Liver (tissue), 9 donors: ENCODE results near the gene APPL2. TPM values are rescaled to one million over a fixed set of nuclear protein-coding genes. Genes with fewer than 3 reads are reported as not detected.

ENCODE experiments used
- DNase-seq: peaks from one replicate; pipeline ENCODE4 v3.0.0-alpha.2; 2017; ENCODE audit warnings: low spot score
- H3K27ac ChIP-seq, 2 donors: one replicate each; pipeline ENCODE4 v1.7.0; 2013; ENCODE audit warnings: inconsistent platforms in 2 of 2, low read length in 2 of 2, control low read depth in 1 of 2, low read depth in 1 of 2, mild to moderate bottlenecking in 1 of 2
- H3K27me3 ChIP-seq, 4 donors: one replicate each; pipeline versions ENCODE4 v1.6.1 to v1.7.0; 2013; ENCODE audit warnings: low read length in 3 of 4, inconsistent platforms in 1 of 4, mild to moderate bottlenecking in 1 of 4, moderate library complexity in 1 of 4; ENCODE audit not compliant: control insufficient read depth in 4 of 4, insufficient read depth in 4 of 4
- H3K36me3 ChIP-seq, 4 donors: one replicate each; pipeline versions ENCODE4 v1.6.1 to v1.7.0; 2013; ENCODE audit warnings: low read length in 3 of 4, mild to moderate bottlenecking in 3 of 4, low read depth in 1 of 4, moderate library complexity in 1 of 4; ENCODE audit not compliant: control insufficient read depth in 4 of 4, insufficient read depth in 3 of 4
- H3K4me1 ChIP-seq, 4 donors: one replicate each; pipeline versions ENCODE4 v1.6.1 to v1.7.0; 2013; ENCODE audit warnings: low read length in 3 of 4, mild to moderate bottlenecking in 3 of 4, moderate library complexity in 1 of 4; ENCODE audit not compliant: control insufficient read depth in 4 of 4, insufficient read depth in 4 of 4
- H3K4me3 ChIP-seq, 3 donors: one replicate each; pipeline versions ENCODE4 v1.6.1 to v1.7.0; 2013; ENCODE audit warnings: low read length in 3 of 3, control low read depth in 1 of 3, low read depth in 1 of 3, mild to moderate bottlenecking in 1 of 3
- H3K9ac ChIP-seq, 2 donors: one replicate each; pipeline ENCODE4 v1.7.0; 2013; ENCODE audit warnings: low read length in 2 of 2, mild to moderate bottlenecking in 2 of 2, moderate library complexity in 2 of 2, control low read depth in 1 of 2, low read depth in 1 of 2
- H3K9me3 ChIP-seq, 4 donors: one replicate each; pipeline versions ENCODE4 v1.6.1 to v1.7.0; 2013; ENCODE audit warnings: low read length in 3 of 4; ENCODE audit not compliant: control insufficient read depth in 4 of 4
- FOXA2 ChIP-seq: IDR thresholded peaks from 2 replicates; pipeline ENCODE4 v1.6.1; 2016; ENCODE audit warnings: antibody characterized with exemption
- HNF4A ChIP-seq, 2 donors: conservative IDR thresholded peaks; 2 replicates each; pipeline ENCODE4 v1.6.1; 2016; ENCODE audit warnings: antibody characterized with exemption in 2 of 2, mild to moderate bottlenecking in 2 of 2
- JUND ChIP-seq, 2 donors: IDR thresholded peaks; 2 replicates each; pipeline ENCODE4 v1.6.1; 2016; ENCODE audit warnings: antibody characterized with exemption in 2 of 2
- RXRA ChIP-seq, 2 donors: IDR thresholded peaks; 2 replicates each; pipeline ENCODE4 v1.6.1; 2017 to 2018; ENCODE audit warnings: antibody characterized with exemption in 2 of 2, mild to moderate bottlenecking in 1 of 2
- TAF1 ChIP-seq: conservative IDR thresholded peaks from 2 replicates; pipeline ENCODE4 v1.6.1; 2016; ENCODE audit warnings: antibody characterized with exemption, mild to moderate bottlenecking
- YY1 ChIP-seq: IDR thresholded peaks from 2 replicates; pipeline ENCODE4 v1.6.1; 2016; ENCODE audit warnings: antibody characterized with exemption, mild to moderate bottlenecking
- WGBS: extraction: QIAGEN DNeasy Blood & Tissue Kit; methylation state at CpG from one replicate; pipeline ENCODE4 v1.1.7; 2013; 5-methylcytosine and 5-hydroxymethylcytosine counted together
- polyA plus RNA-seq, 2 donors: library from polyadenylated mRNA; stranded (reverse) in 1 of 2; unstranded in 1 of 2; fragments of 200-250 nt in 1 of 2; fragments of >200 nt in 1 of 2; fragmentation: Nextera tagmentation in 1 of 2; extraction: Ambion mirVana in 1 of 2; gene quantifications; one replicate each; pipeline versions ENCODE4 v1.2.1 to v1.2.3, GENCODE V29; 2013 to 2015
- total RNA-seq, 2 donors: library from RNA; depleted of rRNA; stranded (reverse); fragments of >200 nt; gene quantifications; one replicate each; pipeline ENCODE4 v1.2.3, GENCODE V29; 2014
- TF ChIP-seq, protein P1 (sequence below): fragments of 150-350 bp; IDR thresholded peaks from 2 replicates; pipeline ENCODE4 v1.5.1; 2017; ENCODE audit warnings: improper control_type of control experiment, low read depth, low read length; ENCODE audit not compliant: missing input control
- TF ChIP-seq, protein P2 (sequence below): IDR thresholded peaks from 2 replicates; pipeline ENCODE4 v1.6.1; 2016; ENCODE audit warnings: antibody characterized with exemption
- TF ChIP-seq, protein P3 (sequence below): IDR thresholded peaks from 2 replicates; pipeline ENCODE4 v1.6.1; 2016; ENCODE audit warnings: antibody characterized with exemption
- TF ChIP-seq, protein P4 (sequence below): IDR thresholded peaks from 2 replicates; pipeline ENCODE4 v1.6.1; 2016; ENCODE audit warnings: antibody characterized with exemption, mild to moderate bottlenecking
- donor health status: healthy.
- donor health status: healthy.
- donor health status: healthy.
- donor health status: healthy.
- donor health status: healthy.

Gene APPL2
- total and polyA plus RNA-seq, 4 donors: 7.1 to 21.2 (median 12.7) TPM

DNA sequence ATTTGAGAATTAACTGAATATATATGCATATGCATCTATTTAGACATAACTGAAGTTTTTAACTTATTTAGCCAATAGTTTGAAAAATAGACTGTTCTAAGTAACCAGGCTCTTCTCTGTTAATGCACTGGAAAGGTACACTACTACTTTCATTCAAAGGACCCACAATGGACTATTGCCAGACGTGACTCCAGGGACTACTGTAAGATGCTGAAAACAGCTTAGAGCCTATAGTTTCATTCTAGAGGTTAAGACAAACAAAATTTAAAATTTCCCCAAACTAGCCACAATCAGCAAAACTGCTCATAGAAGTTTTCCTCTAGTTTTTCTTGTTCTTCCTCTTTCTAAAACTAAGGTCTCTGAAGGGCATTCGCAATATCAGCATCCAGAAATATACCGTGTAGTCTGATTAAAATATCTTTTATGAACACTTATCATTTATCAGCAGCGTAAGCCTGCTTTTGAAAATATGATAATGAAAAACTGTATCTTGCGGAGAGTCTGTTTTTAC is 10.4 kb downstream of the APPL2 start (continued):
- TF ChIP-seq, protein P1, sequence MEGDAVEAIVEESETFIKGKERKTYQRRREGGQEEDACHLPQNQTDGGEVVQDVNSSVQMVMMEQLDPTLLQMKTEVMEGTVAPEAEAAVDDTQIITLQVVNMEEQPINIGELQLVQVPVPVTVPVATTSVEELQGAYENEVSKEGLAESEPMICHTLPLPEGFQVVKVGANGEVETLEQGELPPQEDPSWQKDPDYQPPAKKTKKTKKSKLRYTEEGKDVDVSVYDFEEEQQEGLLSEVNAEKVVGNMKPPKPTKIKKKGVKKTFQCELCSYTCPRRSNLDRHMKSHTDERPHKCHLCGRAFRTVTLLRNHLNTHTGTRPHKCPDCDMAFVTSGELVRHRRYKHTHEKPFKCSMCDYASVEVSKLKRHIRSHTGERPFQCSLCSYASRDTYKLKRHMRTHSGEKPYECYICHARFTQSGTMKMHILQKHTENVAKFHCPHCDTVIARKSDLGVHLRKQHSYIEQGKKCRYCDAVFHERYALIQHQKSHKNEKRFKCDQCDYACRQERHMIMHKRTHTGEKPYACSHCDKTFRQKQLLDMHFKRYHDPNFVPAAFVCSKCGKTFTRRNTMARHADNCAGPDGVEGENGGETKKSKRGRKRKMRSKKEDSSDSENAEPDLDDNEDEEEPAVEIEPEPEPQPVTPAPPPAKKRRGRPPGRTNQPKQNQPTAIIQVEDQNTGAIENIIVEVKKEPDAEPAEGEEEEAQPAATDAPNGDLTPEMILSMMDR: no peak

DNA sequence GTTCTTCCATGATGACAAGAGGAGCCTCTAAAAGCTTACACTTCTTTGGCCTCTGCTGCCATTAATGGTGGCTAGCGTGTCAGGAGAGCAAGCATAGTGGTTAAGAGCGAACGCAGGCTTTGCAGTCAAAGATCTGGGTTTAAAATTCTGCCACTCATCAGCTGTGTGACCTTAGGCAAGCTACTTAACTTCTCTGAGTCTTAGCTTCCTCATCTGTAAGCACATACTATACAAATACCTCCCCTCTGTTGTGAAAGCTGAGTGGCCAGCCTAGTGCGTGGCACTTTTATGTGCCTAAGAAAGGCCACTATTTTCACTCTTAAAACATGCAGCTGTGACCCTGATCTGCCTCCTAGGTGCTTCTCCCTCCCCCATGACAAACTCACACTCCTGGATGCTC is 11.6 kb downstream of the APPL2 start:
- H3K36me3 ChIP-seq: peaks cover 4 to 12% (median 7%) of the 10 kb centered on the region in 4 donors
- H3K4me3 ChIP-seq: no peak overlapping the region
- no peaks in the 10 kb centered on the region for H3K4me1 ChIP-seq
- no peaks in the 10 kb centered on the region for H3K9me3 ChIP-seq
- DNase-seq: no peak
- no peak overlapping the region for H3K27ac ChIP-seq
- 95% methylated on average over 4 of the region's 4 CpGs for WGBS
- no peaks in the 10 kb centered on the region for H3K27me3 ChIP-seq
- no peak overlapping the region for H3K9ac ChIP-seq
- TF ChIP-seq FOXA2 (no peak), TAF1 (no peak), JUND (IDR thresholded peaks at IDR 0.05) (no peak), RXRA (IDR thresholded peaks at IDR 0.05) (no peak), HNF4A (conservative IDR thresholded peaks at IDR 0.05) (no peak), YY1 (no peak)
- TF ChIP-seq, protein P1: no peak
- TF ChIP-seq, protein P2, sequence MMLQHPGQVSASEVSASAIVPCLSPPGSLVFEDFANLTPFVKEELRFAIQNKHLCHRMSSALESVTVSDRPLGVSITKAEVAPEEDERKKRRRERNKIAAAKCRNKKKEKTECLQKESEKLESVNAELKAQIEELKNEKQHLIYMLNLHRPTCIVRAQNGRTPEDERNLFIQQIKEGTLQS: no peak
- TF ChIP-seq, protein P3, sequence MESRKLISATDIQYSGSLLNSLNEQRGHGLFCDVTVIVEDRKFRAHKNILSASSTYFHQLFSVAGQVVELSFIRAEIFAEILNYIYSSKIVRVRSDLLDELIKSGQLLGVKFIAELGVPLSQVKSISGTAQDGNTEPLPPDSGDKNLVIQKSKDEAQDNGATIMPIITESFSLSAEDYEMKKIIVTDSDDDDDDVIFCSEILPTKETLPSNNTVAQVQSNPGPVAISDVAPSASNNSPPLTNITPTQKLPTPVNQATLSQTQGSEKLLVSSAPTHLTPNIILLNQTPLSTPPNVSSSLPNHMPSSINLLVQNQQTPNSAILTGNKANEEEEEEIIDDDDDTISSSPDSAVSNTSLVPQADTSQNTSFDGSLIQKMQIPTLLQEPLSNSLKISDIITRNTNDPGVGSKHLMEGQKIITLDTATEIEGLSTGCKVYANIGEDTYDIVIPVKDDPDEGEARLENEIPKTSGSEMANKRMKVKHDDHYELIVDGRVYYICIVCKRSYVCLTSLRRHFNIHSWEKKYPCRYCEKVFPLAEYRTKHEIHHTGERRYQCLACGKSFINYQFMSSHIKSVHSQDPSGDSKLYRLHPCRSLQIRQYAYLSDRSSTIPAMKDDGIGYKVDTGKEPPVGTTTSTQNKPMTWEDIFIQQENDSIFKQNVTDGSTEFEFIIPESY: no peak
- TF ChIP-seq, protein P4, sequence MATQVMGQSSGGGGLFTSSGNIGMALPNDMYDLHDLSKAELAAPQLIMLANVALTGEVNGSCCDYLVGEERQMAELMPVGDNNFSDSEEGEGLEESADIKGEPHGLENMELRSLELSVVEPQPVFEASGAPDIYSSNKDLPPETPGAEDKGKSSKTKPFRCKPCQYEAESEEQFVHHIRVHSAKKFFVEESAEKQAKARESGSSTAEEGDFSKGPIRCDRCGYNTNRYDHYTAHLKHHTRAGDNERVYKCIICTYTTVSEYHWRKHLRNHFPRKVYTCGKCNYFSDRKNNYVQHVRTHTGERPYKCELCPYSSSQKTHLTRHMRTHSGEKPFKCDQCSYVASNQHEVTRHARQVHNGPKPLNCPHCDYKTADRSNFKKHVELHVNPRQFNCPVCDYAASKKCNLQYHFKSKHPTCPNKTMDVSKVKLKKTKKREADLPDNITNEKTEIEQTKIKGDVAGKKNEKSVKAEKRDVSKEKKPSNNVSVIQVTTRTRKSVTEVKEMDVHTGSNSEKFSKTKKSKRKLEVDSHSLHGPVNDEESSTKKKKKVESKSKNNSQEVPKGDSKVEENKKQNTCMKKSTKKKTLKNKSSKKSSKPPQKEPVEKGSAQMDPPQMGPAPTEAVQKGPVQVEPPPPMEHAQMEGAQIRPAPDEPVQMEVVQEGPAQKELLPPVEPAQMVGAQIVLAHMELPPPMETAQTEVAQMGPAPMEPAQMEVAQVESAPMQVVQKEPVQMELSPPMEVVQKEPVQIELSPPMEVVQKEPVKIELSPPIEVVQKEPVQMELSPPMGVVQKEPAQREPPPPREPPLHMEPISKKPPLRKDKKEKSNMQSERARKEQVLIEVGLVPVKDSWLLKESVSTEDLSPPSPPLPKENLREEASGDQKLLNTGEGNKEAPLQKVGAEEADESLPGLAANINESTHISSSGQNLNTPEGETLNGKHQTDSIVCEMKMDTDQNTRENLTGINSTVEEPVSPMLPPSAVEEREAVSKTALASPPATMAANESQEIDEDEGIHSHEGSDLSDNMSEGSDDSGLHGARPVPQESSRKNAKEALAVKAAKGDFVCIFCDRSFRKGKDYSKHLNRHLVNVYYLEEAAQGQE: no peak
